Nephron (organoid): Measurements from ENCODE around the gene CYP4F8.

Source experiments
- H3K27ac Mint-ChIP-seq, 3 experiments: 2 replicates each; pipeline ENCODE4 v1.8.0; 2020; ENCODE audit warnings: mixed read lengths in 3 of 3, mild to moderate bottlenecking in 2 of 3, moderate library complexity in 1 of 3
- H3K27me3 Mint-ChIP-seq: 2 replicates; pipeline ENCODE4 v1.8.0; 2021; ENCODE audit warnings: low read depth, mild to moderate bottlenecking, moderate library complexity, mixed read lengths
- H3K36me3 Mint-ChIP-seq: 2 replicates; pipeline ENCODE4 v1.8.0; 2020; ENCODE audit warnings: low read depth, mixed read lengths
- H3K4me1 Mint-ChIP-seq: 2 replicates; pipeline ENCODE4 v1.8.0; 2020; ENCODE audit warnings: mixed read lengths
- H3K4me3 Mint-ChIP-seq, 3 experiments: 2 replicates each; pipeline ENCODE4 v1.8.0; 2020; ENCODE audit warnings: mild to moderate bottlenecking in 3 of 3, mixed read lengths in 3 of 3, moderate library complexity in 2 of 3
- H3K9me3 Mint-ChIP-seq: 2 replicates; pipeline ENCODE4 v1.8.0; 2020; ENCODE audit warnings: mixed read lengths
- TF ChIP-seq, protein P1 (sequence below), 3 experiments: fragments of 200-600 bp; sonication (generic); IDR thresholded peaks; one replicate each; pipeline ENCODE4 v1.5.0; 2021; ENCODE audit warnings: antibody characterized with exemption in 3 of 3; ENCODE audit not compliant: unreplicated experiment in 3 of 3

CYP4F8 gene

DNA sequence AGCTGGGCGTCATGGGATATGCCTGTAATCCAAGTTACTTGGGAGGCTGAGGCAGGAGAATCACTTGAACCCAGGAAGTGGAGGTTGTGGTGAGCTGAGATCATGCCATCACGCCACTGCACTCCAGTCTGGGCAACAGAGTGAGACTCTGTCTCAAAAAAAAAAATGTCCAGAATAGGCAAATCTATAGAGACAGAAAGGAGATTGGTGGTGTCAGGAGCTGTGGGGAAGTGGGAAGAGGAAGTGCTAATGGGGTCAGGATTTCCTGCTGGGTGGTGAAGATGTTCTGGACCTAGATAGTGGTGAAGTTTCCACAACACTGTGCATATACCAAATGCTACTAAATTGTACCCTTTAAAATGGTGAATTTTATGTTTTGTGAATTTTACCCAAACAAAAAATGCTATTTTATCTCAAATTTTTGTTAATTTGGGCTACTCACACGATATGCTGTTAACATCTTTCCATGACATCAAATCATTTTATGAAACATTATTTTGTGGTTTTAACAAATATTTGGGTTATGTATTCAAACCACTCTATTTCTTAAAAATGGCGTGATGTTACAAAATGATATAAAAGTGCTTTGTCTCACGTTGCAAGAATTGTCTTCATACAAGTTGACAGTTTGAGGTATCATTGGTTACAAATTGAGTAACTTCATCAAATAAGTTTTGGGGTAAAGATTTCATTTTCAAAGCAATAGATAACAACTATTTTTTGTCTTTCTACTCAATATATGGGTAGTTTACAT is 18.2 kb downstream of the CYP4F8 start:
- Mint-ChIP-seq H3K9me3 (peaks cover 33% of the 10 kb centered on the region), H3K4me3 (no peak overlapping the region), H3K4me1 (no peaks in the 10 kb centered on the region), H3K36me3 (no peaks in the 10 kb centered on the region), H3K27ac (no peak overlapping the region), H3K27me3 (no peaks in the 10 kb centered on the region)
- TF ChIP-seq, protein P1, sequence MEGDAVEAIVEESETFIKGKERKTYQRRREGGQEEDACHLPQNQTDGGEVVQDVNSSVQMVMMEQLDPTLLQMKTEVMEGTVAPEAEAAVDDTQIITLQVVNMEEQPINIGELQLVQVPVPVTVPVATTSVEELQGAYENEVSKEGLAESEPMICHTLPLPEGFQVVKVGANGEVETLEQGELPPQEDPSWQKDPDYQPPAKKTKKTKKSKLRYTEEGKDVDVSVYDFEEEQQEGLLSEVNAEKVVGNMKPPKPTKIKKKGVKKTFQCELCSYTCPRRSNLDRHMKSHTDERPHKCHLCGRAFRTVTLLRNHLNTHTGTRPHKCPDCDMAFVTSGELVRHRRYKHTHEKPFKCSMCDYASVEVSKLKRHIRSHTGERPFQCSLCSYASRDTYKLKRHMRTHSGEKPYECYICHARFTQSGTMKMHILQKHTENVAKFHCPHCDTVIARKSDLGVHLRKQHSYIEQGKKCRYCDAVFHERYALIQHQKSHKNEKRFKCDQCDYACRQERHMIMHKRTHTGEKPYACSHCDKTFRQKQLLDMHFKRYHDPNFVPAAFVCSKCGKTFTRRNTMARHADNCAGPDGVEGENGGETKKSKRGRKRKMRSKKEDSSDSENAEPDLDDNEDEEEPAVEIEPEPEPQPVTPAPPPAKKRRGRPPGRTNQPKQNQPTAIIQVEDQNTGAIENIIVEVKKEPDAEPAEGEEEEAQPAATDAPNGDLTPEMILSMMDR (IDR thresholded peaks at IDR 0.05; ENCODE audit: unreplicated experiment in 3 of 3): no peak

DNA sequence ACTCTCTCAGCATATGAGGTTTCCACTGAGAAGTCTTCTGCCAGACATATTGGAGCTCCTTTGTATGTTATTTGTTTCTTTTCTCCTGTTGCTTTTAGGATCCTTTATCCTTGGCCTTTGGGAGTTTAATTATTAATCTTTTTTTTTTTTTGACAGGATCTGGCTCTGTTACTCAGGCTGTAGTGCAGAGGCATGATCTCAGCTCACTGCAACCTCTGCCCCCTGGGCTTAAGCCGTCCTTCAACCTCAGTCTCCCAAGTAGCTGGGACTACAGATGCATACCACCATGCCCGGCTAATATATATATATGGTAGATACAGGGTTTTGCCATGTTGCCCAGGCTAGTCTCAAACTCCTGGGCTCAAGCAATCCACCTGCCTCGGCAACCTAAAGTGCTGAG is 19.1 kb downstream of the CYP4F8 start:
- H3K27ac Mint-ChIP-seq: no peak overlapping the region
- H3K4me1 Mint-ChIP-seq: no peaks in the 10 kb centered on the region
- TF ChIP-seq, protein P1 (IDR thresholded peaks at IDR 0.05; ENCODE audit: unreplicated experiment in 3 of 3): no peak
- no peaks in the 10 kb centered on the region for H3K36me3 Mint-ChIP-seq
- no peak overlapping the region for H3K4me3 Mint-ChIP-seq
- H3K9me3 Mint-ChIP-seq: peaks cover 31% of the 10 kb centered on the region
- H3K27me3 Mint-ChIP-seq: no peaks in the 10 kb centered on the region

DNA sequence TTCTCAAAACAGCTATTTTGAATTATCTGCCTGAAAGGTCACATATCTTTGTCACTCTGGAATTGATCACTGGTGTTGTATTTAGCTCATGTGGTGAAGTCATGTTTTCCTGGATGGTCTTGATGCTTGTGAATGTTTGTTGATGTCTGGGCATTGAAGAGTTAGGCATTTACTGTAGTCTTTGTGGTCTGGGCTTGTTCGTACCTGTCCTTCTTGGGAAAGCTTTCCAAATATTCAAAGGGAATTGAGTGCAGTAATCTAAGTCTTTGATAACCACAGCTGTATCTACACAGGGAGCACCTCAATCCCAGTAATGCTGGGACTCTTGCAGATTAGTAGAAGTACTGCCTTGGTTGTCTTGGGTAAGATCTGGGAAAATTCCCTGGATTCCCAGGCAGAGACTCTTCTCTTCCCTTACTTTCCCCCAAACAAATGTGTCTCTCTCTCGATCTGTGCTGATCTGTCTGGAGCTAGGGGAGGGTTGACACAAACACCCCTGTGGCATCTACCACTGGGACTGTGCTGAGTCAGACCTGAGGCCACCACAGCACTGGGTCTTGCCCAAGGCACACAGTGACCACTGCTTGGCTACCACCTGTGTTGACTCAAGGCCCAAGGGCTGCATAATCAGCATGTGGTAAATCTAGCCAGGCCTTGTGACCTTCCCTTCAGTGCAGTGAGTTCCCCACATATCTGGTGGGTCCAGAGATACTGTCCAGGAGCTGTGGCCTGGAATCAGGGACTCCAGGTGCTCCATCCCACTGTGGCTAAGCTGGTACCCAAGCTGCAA is 20.2 kb downstream of the CYP4F8 start:
- Mint-ChIP-seq H3K4me1 (no peaks in the 10 kb centered on the region), H3K36me3 (no peaks in the 10 kb centered on the region), H3K27me3 (no peaks in the 10 kb centered on the region), H3K27ac (no peak overlapping the region), H3K4me3 (no peak overlapping the region), H3K9me3 (peaks cover 40% of the 10 kb centered on the region)
- TF ChIP-seq, protein P1 (IDR thresholded peaks at IDR 0.05; ENCODE audit: unreplicated experiment in 3 of 3): no peak

DNA sequence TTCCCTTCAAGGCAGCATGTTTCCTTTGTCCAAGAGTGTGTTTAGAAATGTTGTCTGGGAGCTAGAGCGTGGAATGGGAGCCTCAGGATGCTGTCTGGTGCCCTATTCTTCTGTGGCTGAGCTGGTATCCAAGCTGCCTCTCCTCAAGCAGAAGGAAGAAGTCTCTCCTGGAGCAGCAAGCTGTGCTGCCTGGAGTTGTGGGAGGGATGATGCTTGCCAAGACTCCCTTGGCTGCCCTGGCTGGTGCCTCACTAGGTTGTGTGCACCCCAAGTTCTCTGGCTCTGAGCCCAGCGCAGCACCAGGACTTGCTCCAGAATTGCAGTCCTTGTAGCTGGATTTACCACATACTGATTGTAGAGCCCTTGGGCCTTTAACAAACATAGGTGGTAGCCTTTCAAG is 21.0 kb downstream of the CYP4F8 start:
- TF ChIP-seq, protein P1 (IDR thresholded peaks at IDR 0.05; ENCODE audit: unreplicated experiment in 3 of 3): no peak
- H3K4me3 Mint-ChIP-seq: no peak overlapping the region
- H3K27me3 Mint-ChIP-seq: no peaks in the 10 kb centered on the region
- peaks cover 42% of the 10 kb centered on the region for H3K9me3 Mint-ChIP-seq
- no peak overlapping the region for H3K27ac Mint-ChIP-seq
- no peaks in the 10 kb centered on the region for H3K4me1 Mint-ChIP-seq
- H3K36me3 Mint-ChIP-seq: no peaks in the 10 kb centered on the region

DNA sequence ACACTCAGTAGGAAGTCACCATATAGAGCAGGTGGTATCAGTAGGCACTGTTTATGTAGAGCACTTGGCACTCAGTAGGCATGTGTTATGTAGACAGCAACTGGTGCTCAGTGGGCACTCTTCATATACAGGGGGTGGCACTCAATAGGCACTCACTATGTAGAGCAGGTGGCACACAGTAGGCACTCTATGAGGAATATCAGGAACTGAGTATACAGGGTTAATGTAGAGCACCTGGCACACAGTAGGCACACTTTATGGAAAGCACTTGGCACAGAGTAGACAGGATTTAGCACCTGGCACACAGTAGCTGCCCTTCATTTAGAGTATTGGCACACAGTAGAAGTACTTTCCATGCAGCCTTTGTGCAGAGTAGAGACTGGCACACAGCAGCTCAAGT is 24.6 kb downstream of the CYP4F8 start:
- H3K9me3 Mint-ChIP-seq: peaks cover 58% of the 10 kb centered on the region
- H3K36me3 Mint-ChIP-seq: no peaks in the 10 kb centered on the region
- TF ChIP-seq, protein P1 (IDR thresholded peaks at IDR 0.05; ENCODE audit: unreplicated experiment in 3 of 3): no peak
- no peak overlapping the region for H3K4me3 Mint-ChIP-seq
- H3K27ac Mint-ChIP-seq: no peak overlapping the region
- H3K27me3 Mint-ChIP-seq: no peaks in the 10 kb centered on the region
- no peaks in the 10 kb centered on the region for H3K4me1 Mint-ChIP-seq
